ENCODE data around the gene NCAPG2. TPM values are rescaled to one million over a fixed set of nuclear protein-coding genes. Genes with fewer than 3 reads are reported as not detected.

The NCAPG2 gene
- total RNA-seq, 1 experiment from 2014 or later = 99.2 TPM

DNA sequence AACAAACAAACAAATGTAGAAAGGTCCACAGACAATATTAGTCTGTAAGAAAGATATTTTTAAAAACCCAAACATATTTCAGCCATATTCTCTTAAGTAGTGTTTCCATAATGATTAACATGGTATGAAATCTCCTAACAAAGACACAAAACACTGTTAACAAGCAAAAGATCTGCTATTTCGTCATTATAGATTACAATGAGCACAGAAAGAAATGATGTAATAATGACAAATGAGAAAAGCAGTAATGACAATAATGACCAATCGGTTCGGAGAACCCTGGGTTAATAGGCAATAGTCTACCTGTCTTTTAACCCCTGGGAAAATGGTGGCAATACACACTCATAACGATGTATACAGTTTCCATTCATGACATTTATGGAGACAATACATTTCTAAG is 39.5 kb upstream of the NCAPG2 start:
- DNase-seq (ENCODE audit: low spot score) (no peak), ATAC-seq (no peak)
- H3K27me3 Mint-ChIP-seq (ENCODE audit: low read depth) = no peaks in the 10 kb centered on the region; the same call in 1 of the 2 replicates
- H3K4me3 Mint-ChIP-seq = no peak overlapping the region
- no peak overlapping the region for H3K27ac Mint-ChIP-seq
- peaks cover 68% of the 10 kb centered on the region for H3K36me3 Mint-ChIP-seq
- no peak for TF ChIP-seq ESRRA (CRISPR knock-in tag; IDR thresholded peaks at IDR 0.05; ENCODE audit: borderline replicate concordance)
- TF ChIP-seq, protein P1, sequence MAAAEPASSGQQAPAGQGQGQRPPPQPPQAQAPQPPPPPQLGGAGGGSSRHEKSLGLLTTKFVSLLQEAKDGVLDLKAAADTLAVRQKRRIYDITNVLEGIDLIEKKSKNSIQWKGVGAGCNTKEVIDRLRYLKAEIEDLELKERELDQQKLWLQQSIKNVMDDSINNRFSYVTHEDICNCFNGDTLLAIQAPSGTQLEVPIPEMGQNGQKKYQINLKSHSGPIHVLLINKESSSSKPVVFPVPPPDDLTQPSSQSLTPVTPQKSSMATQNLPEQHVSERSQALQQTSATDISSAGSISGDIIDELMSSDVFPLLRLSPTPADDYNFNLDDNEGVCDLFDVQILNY (CRISPR knock-in tag; IDR thresholded peaks at IDR 0.05) = no peak
- no peak for TF ChIP-seq ZNF416 (CRISPR knock-in tag; IDR thresholded peaks at IDR 0.05)
- no peak for TF ChIP-seq GTF2I (CRISPR knock-in tag; conservative IDR thresholded peaks at IDR 0.05)
- no peak for TF ChIP-seq IRF2 (CRISPR knock-in tag; IDR thresholded peaks at IDR 0.05; ENCODE audit: borderline replicate concordance, low read depth)
- no peak for TF ChIP-seq GABPB1 (CRISPR knock-in tag; IDR thresholded peaks at IDR 0.05)
- no peak for TF ChIP-seq CREM (CRISPR knock-in tag; IDR thresholded peaks at IDR 0.05)
- no peak for TF ChIP-seq FOXP1 (CRISPR knock-in tag; IDR thresholded peaks at IDR 0.05; ENCODE audit: borderline replicate concordance)
- no peak for TF ChIP-seq PRDM15 (CRISPR knock-in tag; IDR thresholded peaks at IDR 0.05)
- no peak for TF ChIP-seq FOXJ3 (CRISPR knock-in tag; IDR thresholded peaks at IDR 0.05; ENCODE audit: borderline replicate concordance)
- TF ChIP-seq, protein P2, sequence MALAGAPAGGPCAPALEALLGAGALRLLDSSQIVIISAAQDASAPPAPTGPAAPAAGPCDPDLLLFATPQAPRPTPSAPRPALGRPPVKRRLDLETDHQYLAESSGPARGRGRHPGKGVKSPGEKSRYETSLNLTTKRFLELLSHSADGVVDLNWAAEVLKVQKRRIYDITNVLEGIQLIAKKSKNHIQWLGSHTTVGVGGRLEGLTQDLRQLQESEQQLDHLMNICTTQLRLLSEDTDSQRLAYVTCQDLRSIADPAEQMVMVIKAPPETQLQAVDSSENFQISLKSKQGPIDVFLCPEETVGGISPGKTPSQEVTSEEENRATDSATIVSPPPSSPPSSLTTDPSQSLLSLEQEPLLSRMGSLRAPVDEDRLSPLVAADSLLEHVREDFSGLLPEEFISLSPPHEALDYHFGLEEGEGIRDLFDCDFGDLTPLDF (CRISPR knock-in tag; IDR thresholded peaks at IDR 0.05) = no peak
- TF ChIP-seq, protein P3, sequence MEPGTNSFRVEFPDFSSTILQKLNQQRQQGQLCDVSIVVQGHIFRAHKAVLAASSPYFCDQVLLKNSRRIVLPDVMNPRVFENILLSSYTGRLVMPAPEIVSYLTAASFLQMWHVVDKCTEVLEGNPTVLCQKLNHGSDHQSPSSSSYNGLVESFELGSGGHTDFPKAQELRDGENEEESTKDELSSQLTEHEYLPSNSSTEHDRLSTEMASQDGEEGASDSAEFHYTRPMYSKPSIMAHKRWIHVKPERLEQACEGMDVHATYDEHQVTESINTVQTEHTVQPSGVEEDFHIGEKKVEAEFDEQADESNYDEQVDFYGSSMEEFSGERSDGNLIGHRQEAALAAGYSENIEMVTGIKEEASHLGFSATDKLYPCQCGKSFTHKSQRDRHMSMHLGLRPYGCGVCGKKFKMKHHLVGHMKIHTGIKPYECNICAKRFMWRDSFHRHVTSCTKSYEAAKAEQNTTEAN (CRISPR knock-in tag; IDR thresholded peaks at IDR 0.05) = no peak
- TF ChIP-seq CBFB (CRISPR knock-in tag; IDR thresholded peaks at IDR 0.05; ENCODE audit: low read depth) = no peak
- TF ChIP-seq ZNF219 (CRISPR knock-in tag; IDR thresholded peaks at IDR 0.05; ENCODE audit: borderline replicate concordance) = no peak
- no peak for TF ChIP-seq ZBTB21 (CRISPR knock-in tag; IDR thresholded peaks at IDR 0.05; ENCODE audit: borderline replicate concordance)
- no peak for TF ChIP-seq EMX1 (CRISPR knock-in tag; IDR thresholded peaks at IDR 0.05)
- TF ChIP-seq, protein P4, sequence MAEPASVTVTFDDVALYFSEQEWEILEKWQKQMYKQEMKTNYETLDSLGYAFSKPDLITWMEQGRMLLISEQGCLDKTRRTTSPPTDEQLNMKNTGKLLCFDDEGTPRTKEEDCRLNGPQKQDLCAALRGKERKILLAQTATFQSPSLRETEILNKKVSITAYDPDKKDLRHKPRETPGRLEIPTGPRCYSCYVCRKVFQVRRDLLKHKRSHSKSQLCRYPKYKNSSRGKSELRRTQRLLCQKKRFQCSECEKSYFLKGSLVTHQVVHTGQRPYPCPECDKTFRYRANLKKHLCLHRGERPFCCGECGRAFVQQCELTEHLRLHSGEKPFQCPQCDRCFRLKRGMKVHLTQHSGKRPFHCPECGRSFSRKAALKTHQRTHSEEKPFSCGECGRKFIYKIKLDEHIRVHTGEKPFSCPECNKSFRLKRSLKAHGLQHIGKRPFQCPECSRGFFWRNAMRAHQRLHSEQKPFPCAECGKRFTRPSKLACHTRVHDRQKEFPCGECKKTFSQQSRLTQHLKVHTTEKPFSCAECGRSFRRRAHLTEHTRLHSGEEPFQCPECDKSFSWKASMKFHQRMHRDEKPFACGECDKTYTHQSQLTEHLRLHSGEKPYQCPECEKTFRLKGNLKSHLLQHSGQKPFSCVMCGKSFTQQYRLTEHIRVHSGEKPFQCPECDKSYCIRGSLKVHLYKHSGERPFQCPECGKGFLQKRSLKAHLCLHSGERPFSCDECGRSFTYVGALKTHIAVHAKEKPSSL (CRISPR knock-in tag; conservative IDR thresholded peaks at IDR 0.05) = no peak
- no peak for TF ChIP-seq SMAD4 (CRISPR knock-in tag; IDR thresholded peaks at IDR 0.05)
- H3K4me1 Mint-ChIP-seq = no peaks in the 10 kb centered on the region
- POLR2A ChIA-PET = no interaction called here
- H3K9me3 Mint-ChIP-seq = no peaks in the 10 kb centered on the region
- CTCF ChIA-PET = interaction anchor here (1.6 to 3.5 kb wide), 2 partner anchors 11 to 116 kb away, joined by 3 to 18 read pairs; no protein-coding TSS in a partner anchor

All from WTC11 (cell line).